ENCODE data around the gene PRRX1.

DNA sequence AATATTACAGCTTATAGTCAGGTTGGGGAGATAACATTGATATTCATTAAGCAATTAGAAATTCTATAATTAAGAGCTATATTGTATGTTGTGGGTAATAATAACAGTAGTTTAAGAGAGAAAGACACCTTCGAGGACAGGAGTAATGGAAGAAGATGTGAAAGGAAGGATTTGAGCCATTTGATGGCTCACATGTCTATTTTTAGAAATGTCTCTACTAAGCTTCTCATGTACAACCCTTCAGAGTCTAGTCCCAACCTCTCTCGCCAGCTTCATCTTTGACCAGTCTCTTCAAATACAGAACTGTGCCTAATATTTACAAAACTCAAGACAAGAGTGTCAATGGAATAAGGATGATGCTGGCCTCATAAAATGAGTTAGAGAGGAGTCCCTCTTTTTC is 95.1 kb downstream of the PRRX1 start:
- TF ChIP-seq ZNF343 (CRISPR knock-in tag; IDR thresholded peaks at IDR 0.05) (no peak), TSC22D2 (CRISPR knock-in tag; IDR thresholded peaks at IDR 0.05; ENCODE audit: borderline replicate concordance) (no peak), MEIS1 (CRISPR knock-in tag; IDR thresholded peaks at IDR 0.05; ENCODE audit: borderline replicate concordance) (no peak), TMF1 (CRISPR knock-in tag; IDR thresholded peaks at IDR 0.05; ENCODE audit: low read depth) (no peak)
- TF ChIP-seq, protein P1, sequence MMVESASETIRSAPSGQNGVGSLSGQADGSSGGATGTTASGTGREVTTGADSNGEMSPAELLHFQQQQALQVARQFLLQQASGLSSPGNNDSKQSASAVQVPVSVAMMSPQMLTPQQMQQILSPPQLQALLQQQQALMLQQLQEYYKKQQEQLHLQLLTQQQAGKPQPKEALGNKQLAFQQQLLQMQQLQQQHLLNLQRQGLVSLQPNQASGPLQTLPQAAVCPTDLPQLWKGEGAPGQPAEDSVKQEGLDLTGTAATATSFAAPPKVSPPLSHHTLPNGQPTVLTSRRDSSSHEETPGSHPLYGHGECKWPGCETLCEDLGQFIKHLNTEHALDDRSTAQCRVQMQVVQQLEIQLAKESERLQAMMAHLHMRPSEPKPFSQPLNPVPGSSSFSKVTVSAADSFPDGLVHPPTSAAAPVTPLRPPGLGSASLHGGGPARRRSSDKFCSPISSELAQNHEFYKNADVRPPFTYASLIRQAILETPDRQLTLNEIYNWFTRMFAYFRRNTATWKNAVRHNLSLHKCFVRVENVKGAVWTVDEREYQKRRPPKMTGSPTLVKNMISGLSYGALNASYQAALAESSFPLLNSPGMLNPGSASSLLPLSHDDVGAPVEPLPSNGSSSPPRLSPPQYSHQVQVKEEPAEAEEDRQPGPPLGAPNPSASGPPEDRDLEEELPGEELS (CRISPR knock-in tag; IDR thresholded peaks at IDR 0.05) = no peak
- TF ChIP-seq, protein P2, sequence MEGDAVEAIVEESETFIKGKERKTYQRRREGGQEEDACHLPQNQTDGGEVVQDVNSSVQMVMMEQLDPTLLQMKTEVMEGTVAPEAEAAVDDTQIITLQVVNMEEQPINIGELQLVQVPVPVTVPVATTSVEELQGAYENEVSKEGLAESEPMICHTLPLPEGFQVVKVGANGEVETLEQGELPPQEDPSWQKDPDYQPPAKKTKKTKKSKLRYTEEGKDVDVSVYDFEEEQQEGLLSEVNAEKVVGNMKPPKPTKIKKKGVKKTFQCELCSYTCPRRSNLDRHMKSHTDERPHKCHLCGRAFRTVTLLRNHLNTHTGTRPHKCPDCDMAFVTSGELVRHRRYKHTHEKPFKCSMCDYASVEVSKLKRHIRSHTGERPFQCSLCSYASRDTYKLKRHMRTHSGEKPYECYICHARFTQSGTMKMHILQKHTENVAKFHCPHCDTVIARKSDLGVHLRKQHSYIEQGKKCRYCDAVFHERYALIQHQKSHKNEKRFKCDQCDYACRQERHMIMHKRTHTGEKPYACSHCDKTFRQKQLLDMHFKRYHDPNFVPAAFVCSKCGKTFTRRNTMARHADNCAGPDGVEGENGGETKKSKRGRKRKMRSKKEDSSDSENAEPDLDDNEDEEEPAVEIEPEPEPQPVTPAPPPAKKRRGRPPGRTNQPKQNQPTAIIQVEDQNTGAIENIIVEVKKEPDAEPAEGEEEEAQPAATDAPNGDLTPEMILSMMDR (CRISPR knock-in tag; IDR thresholded peaks at IDR 0.05) = no peak

Measured in HepG2 (cell line).